Muscle layer of colon (tissue), 2 donors: ENCODE results near the gene RB1.

Source experiments
- H3K27ac ChIP-seq: one replicate; pipeline ENCODE4 v1.7.0; 2013; ENCODE audit warnings: low read depth, mild to moderate bottlenecking, low read length, moderate library complexity
- H3K27me3 ChIP-seq, 2 donors: one replicate each; pipeline ENCODE4 v1.7.0; 2013; ENCODE audit warnings: low read length in 2 of 2, mild to moderate bottlenecking in 2 of 2; ENCODE audit not compliant: insufficient read depth in 2 of 2, control insufficient read depth in 1 of 2
- H3K36me3 ChIP-seq: one replicate; pipeline ENCODE4 v1.7.0; 2013; ENCODE audit warnings: mild to moderate bottlenecking, low read length; ENCODE audit not compliant: insufficient read depth
- H3K4me1 ChIP-seq: one replicate; pipeline ENCODE4 v1.7.0; 2013; ENCODE audit warnings: mild to moderate bottlenecking, low read length; ENCODE audit not compliant: insufficient read depth
- H3K4me3 ChIP-seq, 2 donors: one replicate each; pipeline ENCODE4 v1.7.0; 2013; ENCODE audit warnings: low read length in 2 of 2, low read depth in 1 of 2, mild to moderate bottlenecking in 1 of 2, moderate library complexity in 1 of 2
- H3K9ac ChIP-seq: one replicate; pipeline ENCODE4 v1.7.0; 2013; ENCODE audit warnings: low read length
- H3K9me3 ChIP-seq: one replicate; pipeline ENCODE4 v1.7.0; 2013; ENCODE audit warnings: mild to moderate bottlenecking, low read length
- donor health status: abdominal sarcoma.
- donor health status: Adenocarcinoma of cecum.

RB1 gene

GRCh38 chr13:48266701-48267639 is 36.6 kb upstream of the RB1 start:
- Histone ChIP-seq H3K9me3 (no peaks in the 10 kb centered on the region), H3K4me1 (no peaks in the 10 kb centered on the region), H3K27ac (no peak overlapping the region), H3K27me3 (no peaks in the 10 kb centered on the region), H3K4me3 (no peak overlapping the region), H3K9ac (no peak overlapping the region), H3K36me3 (peaks cover 20% of the 10 kb centered on the region)

- Histone ChIP-seq H3K4me1 (no peaks in the 10 kb centered on the region), H3K9ac (no peak overlapping the region), H3K27ac (no peak overlapping the region), H3K9me3 (no peaks in the 10 kb centered on the region), H3K36me3 (peaks cover 20% of the 10 kb centered on the region), H3K4me3 (no peak overlapping the region), H3K27me3 (no peaks in the 10 kb centered on the region)
Measured at GRCh38 chr13:48268019-48268418, 35.5 kb upstream of the RB1 start.

- peaks cover 7% of the 10 kb centered on the region for H3K36me3 ChIP-seq
- H3K27ac ChIP-seq = no peak overlapping the region
- H3K27me3 ChIP-seq = no peaks in the 10 kb centered on the region
- H3K9ac ChIP-seq = no peak overlapping the region
- H3K4me1 ChIP-seq = no peaks in the 10 kb centered on the region
- no peak overlapping the region for H3K4me3 ChIP-seq
- H3K9me3 ChIP-seq = no peaks in the 10 kb centered on the region
Measured at GRCh38 chr13:48273346-48273745, 30.2 kb upstream of the RB1 start.

GRCh38 chr13:48275507-48275906 is 28.0 kb upstream of the RB1 start:
- no peaks in the 10 kb centered on the region for H3K4me1 ChIP-seq
- H3K9me3 ChIP-seq = no peaks in the 10 kb centered on the region
- H3K4me3 ChIP-seq = no peak overlapping the region
- H3K27ac ChIP-seq = no peak overlapping the region
- no peak overlapping the region for H3K9ac ChIP-seq
- no peaks in the 10 kb centered on the region for H3K27me3 ChIP-seq
- no peaks in the 10 kb centered on the region for H3K36me3 ChIP-seq

DNA sequence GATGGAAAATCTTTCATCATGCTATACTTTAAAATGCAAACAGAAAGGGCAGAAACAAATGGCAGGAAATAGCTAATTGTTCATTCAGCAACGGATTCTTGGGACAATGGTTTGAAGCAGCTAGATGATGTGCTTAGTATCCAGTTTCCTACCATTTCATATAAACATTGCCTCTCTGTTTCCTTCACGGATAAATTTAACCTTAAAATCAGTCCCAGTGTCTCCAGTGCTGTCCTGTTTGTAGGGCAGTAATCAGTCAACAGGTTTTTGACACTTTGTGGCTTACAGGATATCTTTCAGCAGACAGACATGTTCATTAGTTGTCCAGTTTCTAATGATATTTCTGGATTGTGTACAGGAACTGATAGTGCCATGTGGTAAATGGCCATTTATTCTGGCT is 24.7 kb upstream of the RB1 start:
- no peaks in the 10 kb centered on the region for H3K36me3 ChIP-seq
- H3K27ac ChIP-seq = no peak overlapping the region
- no peak overlapping the region for H3K9ac ChIP-seq
- H3K4me1 ChIP-seq = no peaks in the 10 kb centered on the region
- no peak overlapping the region for H3K4me3 ChIP-seq
- no peaks in the 10 kb centered on the region for H3K9me3 ChIP-seq
- H3K27me3 ChIP-seq = no peaks in the 10 kb centered on the region

DNA sequence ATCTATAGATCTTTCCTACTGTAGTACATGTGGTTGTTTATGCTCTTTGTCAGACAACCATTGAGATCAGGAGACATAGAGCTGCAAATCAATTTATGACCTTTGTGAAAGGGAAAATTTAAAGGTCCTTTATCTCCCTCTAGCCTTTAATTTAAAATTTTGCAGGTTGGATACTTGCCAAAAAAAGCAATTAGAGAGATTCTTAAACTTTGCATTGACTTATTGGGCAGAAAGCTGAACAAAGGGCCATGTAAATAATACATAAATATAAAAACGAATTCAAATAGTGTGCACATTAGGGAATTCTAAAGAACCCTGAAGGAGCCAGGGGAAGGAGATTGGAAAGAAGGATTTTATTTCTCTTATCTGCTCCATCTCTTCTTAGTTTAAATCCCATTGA is 22.0 kb upstream of the RB1 start:
- no peaks in the 10 kb centered on the region for H3K4me1 ChIP-seq
- H3K36me3 ChIP-seq = no peaks in the 10 kb centered on the region
- no peak overlapping the region for H3K27ac ChIP-seq
- no peaks in the 10 kb centered on the region for H3K27me3 ChIP-seq
- no peaks in the 10 kb centered on the region for H3K9me3 ChIP-seq
- H3K9ac ChIP-seq = no peak overlapping the region
- no peak overlapping the region for H3K4me3 ChIP-seq

DNA sequence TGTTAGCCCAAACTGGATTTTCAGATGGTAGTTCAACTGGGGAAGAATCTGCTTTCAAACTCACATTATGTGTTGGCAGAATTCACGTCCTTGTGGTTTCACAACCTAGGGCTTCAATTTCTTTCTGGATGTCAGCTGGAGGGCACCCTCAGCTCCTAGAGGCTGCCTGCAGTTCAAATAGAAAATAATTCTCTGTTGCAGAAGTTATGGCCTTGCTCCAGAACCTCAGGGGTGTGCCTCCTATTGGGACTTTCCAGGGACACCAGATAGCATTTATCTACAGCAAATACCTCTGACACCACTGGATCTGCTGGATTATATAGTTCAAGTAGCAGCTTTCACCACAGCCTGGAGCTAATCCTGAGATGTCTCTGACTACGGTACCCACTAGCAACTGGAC is 11.8 kb upstream of the RB1 start:
- Histone ChIP-seq H3K27ac (no peak overlapping the region), H3K27me3 (no peaks in the 10 kb centered on the region), H3K9me3 (no peaks in the 10 kb centered on the region), H3K9ac (no peak overlapping the region), H3K36me3 (no peaks in the 10 kb centered on the region), H3K4me3 (no peak overlapping the region), H3K4me1 (no peaks in the 10 kb centered on the region)

- H3K9me3 ChIP-seq = no peaks in the 10 kb centered on the region
- H3K4me3 ChIP-seq = no peak overlapping the region
- H3K27ac ChIP-seq = no peak overlapping the region
- H3K27me3 ChIP-seq = no peaks in the 10 kb centered on the region
- no peaks in the 10 kb centered on the region for H3K36me3 ChIP-seq
- H3K4me1 ChIP-seq = no peaks in the 10 kb centered on the region
- H3K9ac ChIP-seq = no peak overlapping the region
Measured at GRCh38 chr13:48292650-48293049, 10.9 kb upstream of the RB1 start.

DNA sequence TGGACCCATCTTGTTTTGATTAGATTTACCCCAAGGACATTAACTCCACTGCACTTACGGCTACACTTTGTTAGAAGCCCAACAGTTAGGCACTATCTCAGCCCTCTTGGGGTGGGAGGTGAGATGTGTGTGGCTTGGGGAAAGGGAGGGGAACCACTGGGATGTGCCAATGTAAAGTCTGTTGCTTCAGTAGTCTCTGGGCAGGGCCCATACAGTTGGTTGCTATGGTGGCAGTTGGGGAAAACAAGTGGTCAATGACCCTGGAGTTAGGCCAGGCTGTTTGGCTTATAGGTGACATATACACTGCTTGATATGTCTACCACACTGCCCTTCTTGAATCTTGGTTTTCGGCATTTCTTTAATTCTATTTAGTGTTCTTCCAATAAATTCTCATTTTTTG is 8.9 kb upstream of the RB1 start:
- Histone ChIP-seq H3K4me1 (no peaks in the 10 kb centered on the region), H3K36me3 (no peaks in the 10 kb centered on the region), H3K27me3 (no peaks in the 10 kb centered on the region)

GRCh38 chr13:48295271-48295670 is 8.3 kb upstream of the RB1 start:
- Histone ChIP-seq H3K27me3 (no peaks in the 10 kb centered on the region), H3K9ac (no peak overlapping the region), H3K4me3 (no peak overlapping the region), H3K36me3 (no peaks in the 10 kb centered on the region), H3K27ac (no peak overlapping the region), H3K4me1 (no peaks in the 10 kb centered on the region), H3K9me3 (no peaks in the 10 kb centered on the region)

More for the DNA sequence above, 8.9 kb upstream of the RB1 start:
- Histone ChIP-seq H3K27ac (no peak overlapping the region), H3K9me3 (no peaks in the 10 kb centered on the region), H3K4me3 (no peak overlapping the region), H3K9ac (no peak overlapping the region)

DNA sequence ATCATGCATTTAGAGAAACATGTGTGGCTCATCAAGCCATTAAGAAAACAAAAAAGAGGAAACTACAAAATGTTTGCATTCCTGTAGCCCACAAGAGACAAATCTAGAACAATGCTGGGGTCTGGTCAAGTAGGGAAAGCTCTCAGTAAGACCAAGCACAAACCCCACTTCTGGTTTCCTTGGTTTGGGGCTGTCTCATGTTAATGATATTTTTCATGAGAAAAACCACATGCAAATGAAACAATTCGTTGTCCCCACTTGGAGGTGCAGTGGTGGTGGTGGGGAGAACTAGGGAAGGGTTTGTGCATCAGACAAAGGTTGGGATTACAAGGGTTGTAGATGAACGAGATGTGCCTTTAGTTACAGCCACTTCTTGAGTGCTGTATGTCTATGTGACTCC is 7.0 kb upstream of the RB1 start:
- H3K4me3 ChIP-seq = no peak overlapping the region
- no peaks in the 10 kb centered on the region for H3K9me3 ChIP-seq
- no peak overlapping the region for H3K27ac ChIP-seq
- H3K9ac ChIP-seq = no peak overlapping the region
- H3K27me3 ChIP-seq = no peaks in the 10 kb centered on the region
- H3K36me3 ChIP-seq = no peaks in the 10 kb centered on the region
- H3K4me1 ChIP-seq = no peaks in the 10 kb centered on the region
